DMS79 (cell line): ENCODE results near the gene CEP68.
"Not testable (repeated sequence)": the region's sequence is repeated elsewhere in the genome, so short reads cannot be mapped to it uniquely, and the experiment has no call there.

Source experiments
- DNase-seq: peaks from one replicate; lab custom pipeline; 2025; lab: John Stamatoyannopoulos, UW

Gene CEP68

DNA sequence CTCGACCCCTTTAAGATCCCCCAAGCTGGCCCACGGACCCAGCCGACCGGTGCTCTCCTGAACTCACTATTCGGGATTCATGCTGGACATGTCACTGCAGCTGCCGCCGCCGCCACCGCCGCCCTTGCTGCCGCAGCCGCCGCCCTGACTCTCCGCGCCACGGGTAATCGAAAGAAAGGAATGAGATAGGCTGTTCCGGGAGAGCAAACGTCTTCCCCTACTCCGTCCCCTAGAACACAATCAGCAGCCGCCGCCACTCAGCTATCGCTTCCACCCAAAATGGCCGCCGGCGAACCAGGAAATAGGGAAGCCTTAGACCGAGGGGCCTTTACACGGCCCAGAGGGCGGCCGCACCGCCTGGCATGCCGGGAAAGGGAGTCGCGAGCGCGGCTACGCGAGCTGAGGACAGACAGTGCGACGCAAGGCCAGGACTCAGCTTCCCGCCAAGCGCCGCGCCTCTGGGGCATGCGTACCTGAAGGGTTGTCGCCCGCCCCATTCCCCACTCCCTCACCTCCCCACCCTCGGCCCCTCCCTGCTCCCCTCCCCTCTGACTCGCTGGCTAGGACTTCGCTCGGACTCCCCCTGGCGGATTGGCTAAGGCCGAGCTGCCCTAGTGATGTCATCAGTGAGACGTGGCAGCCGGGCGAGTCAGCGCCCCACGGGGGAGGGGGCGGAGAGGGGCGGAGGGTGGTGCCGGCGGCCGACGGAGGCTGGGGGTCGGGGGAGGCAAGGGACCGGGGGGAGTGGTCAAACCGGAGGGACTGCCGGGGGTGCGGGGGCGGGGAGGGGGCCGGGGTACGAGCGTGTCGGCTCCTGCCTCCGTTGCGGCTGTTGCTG lies 73.8 kb downstream of the CEP68 start, which contains the start of gene RAB1A:
Gene RAB1A (minus strand): TSS at position 281 of the 838 bp plus-strand sequence. CDS start 191 bp downstream, at position 90.
- peak; percentile 99 for DNase-seq

DNA sequence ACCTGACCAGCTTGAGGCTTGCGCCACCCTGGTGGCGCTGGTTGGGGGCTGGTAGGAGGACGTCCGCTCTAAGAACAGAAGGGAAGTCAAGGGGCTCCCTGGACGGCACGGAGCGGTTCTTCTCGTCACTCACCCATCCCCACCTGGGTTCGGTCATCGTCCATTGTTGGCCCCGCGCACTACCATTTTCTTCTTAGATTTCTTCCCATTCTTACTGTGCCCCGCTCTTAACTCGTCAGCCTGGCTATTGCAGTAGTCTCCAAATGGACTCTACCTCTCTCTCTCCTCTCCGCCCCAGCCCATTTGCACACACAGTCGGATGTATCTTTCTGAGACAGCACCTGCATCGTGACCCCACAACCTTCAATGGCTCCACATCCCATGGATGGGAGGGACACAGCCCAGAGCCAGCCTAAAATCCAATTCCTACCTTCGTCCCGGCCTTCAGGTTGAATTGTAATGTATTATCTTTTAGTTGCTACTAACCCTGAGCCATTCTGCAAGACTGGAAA lies 74.5 kb downstream of the CEP68 start:
- no peak for DNase-seq

DNA sequence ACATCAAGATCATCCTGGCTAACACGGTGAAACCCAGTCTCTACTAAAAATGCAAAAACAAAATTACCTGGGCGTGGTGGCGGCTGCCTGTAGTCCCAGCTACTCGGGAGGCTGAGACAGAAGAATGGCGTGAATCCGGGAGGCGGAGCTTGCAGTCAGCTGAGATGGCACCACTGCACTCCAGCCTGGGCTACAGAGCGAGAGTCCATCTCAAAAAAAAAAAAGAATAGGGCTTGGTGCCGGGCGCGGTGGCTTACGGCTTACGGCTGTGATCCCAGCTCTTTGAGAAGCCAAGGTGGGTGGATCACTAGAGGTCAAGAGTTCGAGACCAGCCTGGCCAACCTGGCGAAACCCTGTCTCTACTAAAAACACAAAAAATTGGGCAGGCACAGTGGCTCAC lies 76.7 kb downstream of the CEP68 start:
- not testable (repeated sequence) for DNase-seq

DNA sequence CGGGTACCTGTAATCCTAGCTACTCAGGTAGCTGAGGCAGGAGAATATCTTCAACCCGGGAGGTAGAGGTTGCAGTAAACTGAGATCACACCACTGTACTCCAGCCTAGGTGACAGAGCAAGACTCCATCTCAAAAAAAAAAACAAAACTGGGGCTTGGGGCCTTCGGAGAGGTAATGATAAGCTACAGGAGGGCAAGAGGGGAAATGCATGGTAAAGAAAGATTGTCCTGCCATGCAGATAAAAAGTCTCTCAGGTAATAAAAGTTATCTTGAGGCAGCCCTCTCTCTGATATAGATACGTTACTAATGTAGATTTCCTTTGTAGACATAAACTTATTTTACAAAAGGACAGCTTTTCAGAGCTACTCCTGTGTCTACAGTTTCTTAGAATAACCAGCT lies 77.4 kb downstream of the CEP68 start:
- no peak for DNase-seq

DNA sequence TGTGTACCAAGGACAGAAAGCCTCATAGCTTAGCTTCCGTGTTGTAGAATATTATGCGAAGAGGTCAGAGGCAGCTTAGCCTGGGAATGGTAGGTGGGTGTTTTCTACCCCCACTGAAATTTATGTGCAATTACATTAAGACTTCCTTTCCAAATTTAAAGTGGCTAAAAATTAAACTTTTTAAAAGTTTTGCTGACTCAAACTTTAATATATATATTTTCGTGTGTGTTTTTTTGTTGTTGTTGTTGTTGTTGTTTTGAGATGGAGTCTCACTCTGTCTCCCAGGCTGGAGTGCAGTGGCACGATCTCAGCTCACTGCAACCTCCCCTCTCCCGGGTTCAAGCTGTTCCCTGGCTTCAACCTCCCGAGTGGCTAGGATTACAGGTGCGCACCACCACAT lies 77.9 kb downstream of the CEP68 start:
- no peak for DNase-seq

DNA sequence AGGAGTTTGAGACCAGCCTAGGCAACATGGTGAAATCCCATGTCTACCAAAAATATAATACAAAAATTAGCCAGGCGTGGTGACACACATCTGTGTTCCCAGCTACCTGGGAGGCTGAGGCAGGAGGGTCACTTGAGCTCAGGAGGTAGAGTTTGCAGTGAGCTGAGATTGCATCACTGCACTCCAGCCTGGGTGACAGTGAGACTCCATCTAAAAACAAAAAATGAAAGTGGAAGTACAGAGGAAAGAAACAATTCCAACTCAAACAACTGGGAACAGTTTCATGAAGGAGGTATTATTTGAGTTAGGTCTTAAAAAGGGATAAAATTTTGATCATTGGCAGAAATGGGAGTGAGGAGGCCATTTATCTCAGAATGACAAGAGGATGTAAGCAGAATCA lies 80.0 kb downstream of the CEP68 start:
- DNase-seq, result no peak
